DMS153 (cell line): ENCODE data around the gene NSUN4.

ENCODE experiments used
- DNase-seq: peaks from one replicate; lab custom pipeline; 2025; lab: John Stamatoyannopoulos, UW

The NSUN4 gene

DNA sequence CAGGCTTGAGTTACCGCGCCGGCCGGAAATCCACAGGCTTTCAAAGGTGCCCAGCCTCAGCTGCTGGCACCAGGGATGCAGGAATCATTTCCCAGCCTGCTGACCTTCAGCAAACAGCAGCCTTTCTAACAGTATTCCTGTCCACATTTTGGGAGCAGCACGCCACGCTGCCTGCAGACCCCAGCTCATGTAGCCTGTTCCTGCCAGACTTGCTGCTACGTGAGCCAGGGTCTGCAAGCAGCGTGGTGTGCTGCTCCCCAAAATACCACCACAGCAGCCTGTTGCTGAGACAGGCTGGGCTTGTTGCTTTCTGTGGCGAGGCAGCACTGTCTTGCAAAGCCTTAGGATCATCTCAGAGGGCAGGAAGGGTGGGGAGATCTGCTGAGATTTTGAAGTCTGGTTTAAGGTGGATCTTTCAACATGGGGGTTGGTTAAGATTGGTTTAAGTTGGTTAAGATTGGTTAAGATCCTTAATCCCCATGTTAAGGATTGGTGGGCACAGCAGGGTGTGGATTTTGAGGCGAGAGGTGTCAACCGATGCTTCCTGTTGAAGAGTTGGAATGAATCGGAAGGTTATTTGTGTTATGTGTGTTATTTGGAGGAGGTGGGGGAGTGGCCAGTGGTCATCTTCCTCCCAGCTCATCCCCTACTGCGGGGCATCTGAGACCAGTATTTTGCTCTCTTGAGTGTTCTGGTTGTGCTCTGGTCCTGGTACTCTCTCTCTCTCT lies 66.4 kb downstream of the NSUN4 start:
- no peak for DNase-seq

DNA sequence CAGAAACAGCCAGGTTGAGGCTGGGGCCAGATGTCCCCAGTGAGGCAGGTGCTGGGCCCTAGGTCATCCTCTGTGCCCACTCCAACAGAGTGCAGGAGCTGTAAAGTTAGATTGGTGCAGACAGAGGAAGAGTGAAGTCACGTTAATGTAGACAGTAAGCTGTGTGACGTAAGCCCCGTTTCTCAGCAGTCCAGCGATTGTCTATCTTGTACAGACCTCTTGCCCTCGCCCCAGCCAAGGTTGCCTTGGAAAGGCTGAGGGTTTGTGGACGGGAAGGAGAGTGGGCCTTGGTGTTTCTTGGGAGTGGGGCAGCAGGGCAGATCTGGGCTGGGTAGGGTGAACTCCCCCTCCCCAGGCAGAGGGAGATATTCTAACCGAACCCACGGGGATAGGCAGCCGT lies 67.0 kb downstream of the NSUN4 start:
- DNase-seq: no peak

DNA sequence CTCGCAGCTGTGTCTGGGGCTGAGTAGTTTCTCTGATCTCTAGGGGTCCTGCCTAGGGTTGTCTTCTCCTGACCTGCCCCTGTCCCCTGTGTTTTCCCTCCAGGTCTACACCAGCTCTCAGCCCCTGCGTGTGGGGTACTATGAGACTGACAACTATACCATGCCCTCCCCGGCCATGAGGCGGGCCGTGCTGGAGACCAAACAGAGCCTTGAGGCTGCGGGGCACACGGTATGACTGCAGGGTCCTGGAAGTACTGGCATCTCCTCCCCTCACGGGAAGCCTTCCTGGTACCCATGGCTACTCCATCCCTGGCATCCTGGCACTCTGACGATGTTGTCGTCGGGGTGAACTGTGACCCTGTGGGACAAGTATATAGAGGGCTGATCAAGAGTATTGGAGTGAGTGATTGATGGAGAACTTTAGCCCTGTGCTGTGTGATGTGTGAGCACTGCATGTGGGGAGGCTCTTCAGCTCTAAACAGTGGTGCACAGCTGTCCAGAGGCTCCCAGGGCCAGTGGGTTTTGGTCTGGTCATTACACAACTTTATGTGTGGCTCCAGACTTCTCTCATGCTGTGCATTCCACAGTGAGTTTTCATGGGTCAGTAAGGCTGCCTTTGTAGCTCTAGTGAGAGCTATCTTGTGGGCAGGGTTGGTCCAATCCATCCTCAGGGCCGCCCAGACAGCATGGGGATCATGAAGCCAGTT lies 67.9 kb downstream of the NSUN4 start:
- no peak for DNase-seq

DNA sequence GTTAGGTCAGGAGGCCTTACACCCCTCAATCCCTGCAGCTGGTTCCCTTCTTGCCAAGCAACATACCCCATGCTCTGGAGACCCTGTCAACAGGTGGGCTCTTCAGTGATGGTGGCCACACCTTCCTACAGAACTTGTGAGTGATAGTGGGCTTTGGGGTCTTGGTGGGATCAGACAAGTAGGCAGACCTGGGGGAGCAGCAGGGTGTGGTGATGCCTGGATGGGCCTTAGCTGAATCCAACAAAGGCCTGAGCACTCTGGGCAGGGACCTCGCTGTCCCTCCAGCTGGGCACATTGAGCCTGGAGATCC lies 68.4 kb downstream of the NSUN4 start:
- no peak for DNase-seq

DNA sequence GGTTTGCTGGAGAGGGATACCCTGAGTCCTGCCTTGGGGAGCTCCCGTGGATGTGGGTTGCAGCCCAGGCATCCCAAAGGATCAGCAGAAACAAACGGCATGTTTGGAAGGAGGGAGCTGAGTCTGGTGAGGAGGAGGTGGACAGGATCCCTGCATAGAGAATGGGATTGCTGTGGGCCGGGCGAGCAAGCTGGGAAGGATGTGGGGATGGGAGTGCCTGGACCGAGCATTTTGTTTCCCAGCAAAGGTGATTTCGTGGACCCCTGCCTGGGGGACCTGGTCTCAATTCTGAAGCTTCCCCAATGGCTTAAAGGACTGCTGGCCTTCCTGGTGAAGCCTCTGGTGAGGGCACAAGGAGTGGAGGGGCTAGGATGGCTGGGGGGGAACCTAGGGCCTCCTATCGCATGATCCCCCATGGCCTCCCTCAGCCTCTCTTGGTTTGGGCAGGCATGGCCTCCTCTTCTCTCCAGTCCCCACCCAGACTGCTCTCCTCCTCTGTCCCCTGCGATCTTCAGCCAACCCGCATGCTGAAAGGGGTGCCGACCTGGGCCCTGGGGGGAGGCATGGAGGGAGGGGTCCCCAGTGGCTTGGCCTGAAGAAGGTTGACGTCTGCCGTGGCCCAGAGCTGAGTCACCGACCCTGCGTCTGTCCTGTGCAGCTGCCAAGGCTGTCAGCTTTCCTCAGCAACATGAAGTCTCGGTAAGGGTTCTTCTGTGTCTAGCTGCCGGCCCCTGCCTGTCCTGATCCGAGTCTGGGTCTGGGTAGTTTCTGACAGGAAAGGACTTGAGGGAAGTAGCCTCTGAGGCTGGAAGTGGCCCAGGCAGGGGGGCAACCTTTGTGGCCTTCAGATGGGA lies 69.8 kb downstream of the NSUN4 start:
- no peak for DNase-seq

DNA sequence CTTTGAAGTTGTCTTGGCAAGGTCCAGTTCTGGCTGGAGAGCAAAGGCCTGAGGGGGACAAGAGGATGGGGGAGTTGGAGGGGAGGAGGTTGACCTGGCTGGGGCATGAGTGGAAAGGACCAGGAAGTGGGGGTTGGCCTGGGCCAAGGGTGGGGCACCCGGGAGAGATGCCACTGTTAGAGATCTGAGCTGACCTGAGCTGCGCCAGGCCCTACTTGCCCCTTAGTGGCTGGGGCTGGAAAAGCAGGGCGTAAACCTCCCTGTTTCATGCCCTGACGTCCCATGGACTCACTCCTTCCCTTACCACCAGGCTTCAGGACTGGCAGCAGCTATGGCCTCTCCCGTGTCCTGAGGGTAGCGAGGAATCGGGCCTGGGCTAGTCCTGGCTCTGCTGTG lies 70.4 kb downstream of the NSUN4 start:
- DNase-seq: no peak
